PC-3 (cell line): ENCODE data around the gene ZNF462. TPM values are rescaled to one million over a fixed set of nuclear protein-coding genes. Genes with fewer than 3 reads are reported as not detected.

Source experiments
- ATAC-seq: fragments of 200-7000 bp; cut with Tn5 transposase; 2 replicates; pipeline ENCODE4 v1.9.1; 2020; ENCODE audit warnings: mild to moderate bottlenecking, moderate library complexity
- BruUV-seq: library from RNA; stranded (reverse); fragments of 400-500 nt; replicated peaks from 2 replicates; lab custom pipeline; 2021; lab: Mats Ljungman, UMichigan
- CTCF ChIA-PET: fragments of 300-600 bp; sonication (Branson Sonifier 250); formaldehyde crosslinking; loops from one replicate; lab custom pipeline; 2022; ENCODE audit warnings: antibody characterized with exemption; lab: Charles Lee
- POLR2A ChIA-PET: fragments of 300-600 bp; sonication (Branson Sonifier 250); formaldehyde crosslinking; loops from one replicate; lab custom pipeline; 2022; ENCODE audit warnings: antibody characterized with exemption; ENCODE audit not compliant: unreplicated experiment; lab: Charles Lee
- DNase-seq: peaks from one replicate; pipeline ENCODE4 v3.0.0-alpha.2; 2015
- H2AFZ ChIP-seq: fragments of 300-600 bp; sonication (generic); 2 replicates; pipeline ENCODE4 v1.6.0; 2016; ENCODE audit warnings: antibody characterized with exemption, low read length
- H3F3A ChIP-seq: fragments of 300-600 bp; sonication (generic); one replicate; pipeline ENCODE4 v1.6.0; 2017; ENCODE audit warnings: antibody characterized with exemption, low read length, control low read depth, mild to moderate bottlenecking; ENCODE audit not compliant: unreplicated experiment
- H3K27ac ChIP-seq: fragments of 300-600 bp; sonication (generic); 2 replicates; pipeline ENCODE4 v1.5.1; 2016; ENCODE audit warnings: mild to moderate bottlenecking, low read length
- H3K27me3 ChIP-seq: fragments of 300-600 bp; sonication (generic); 2 replicates; pipeline ENCODE4 v1.6.1; 2016; ENCODE audit warnings: low read length, mixed read lengths
- H3K36me3 ChIP-seq: fragments of 300-600 bp; sonication (generic); 2 replicates; pipeline ENCODE4 v1.6.1; 2016; ENCODE audit warnings: low read depth, mixed run types, low read length, mixed read lengths
- H3K4me1 ChIP-seq: fragments of 300-600 bp; sonication (generic); 2 replicates; pipeline ENCODE4 v1.5.1; 2016; ENCODE audit warnings: low read length; ENCODE audit not compliant: insufficient read depth
- H3K4me2 ChIP-seq: fragments of 300-600 bp; sonication (generic); 2 replicates; pipeline ENCODE4 v1.6.0; 2016; ENCODE audit warnings: low read length
- H3K4me3 ChIP-seq: fragments of 300-600 bp; sonication (generic); 2 replicates; pipeline ENCODE4 v1.5.1; 2016; ENCODE audit warnings: mild to moderate bottlenecking, low read length, mixed read lengths
- H3K79me2 ChIP-seq: fragments of 300-600 bp; sonication (generic); 2 replicates; pipeline ENCODE4 v1.6.1; 2017; ENCODE audit warnings: low read length, mixed read lengths
- H3K9ac ChIP-seq: fragments of 300-600 bp; sonication (generic); 2 replicates; pipeline ENCODE4 v1.6.0; 2016; ENCODE audit warnings: mild to moderate bottlenecking, low read length
- H3K9me2 ChIP-seq: fragments of 300-600 bp; sonication (generic); replicated peaks from 2 replicates; pipeline ENCODE4 v1.6.1; 2016; ENCODE audit warnings: mixed run types, low read length, mixed read lengths
- H3K9me3 ChIP-seq: fragments of 300-600 bp; sonication (generic); 2 replicates; pipeline ENCODE4 v1.6.1; 2016; ENCODE audit warnings: low read length, mixed read lengths
- H4K20me1 ChIP-seq: fragments of 300-600 bp; sonication (generic); 2 replicates; pipeline ENCODE4 v1.6.1; 2016; ENCODE audit warnings: low read length, mixed read lengths
- CTCF ChIP-seq: fragments of 300-600 bp; sonication (generic); conservative IDR thresholded peaks from 2 replicates; pipeline ENCODE4 v1.5.1; 2017; ENCODE audit warnings: antibody characterized with exemption, low read depth, mild to moderate bottlenecking, low read length
- EZH2 ChIP-seq: fragments of 300-600 bp; sonication (generic); IDR thresholded peaks from one replicate; pipeline ENCODE4 v1.6.1; 2017; ENCODE audit warnings: antibody characterized with exemption, mild to moderate bottlenecking, low read length; ENCODE audit not compliant: unreplicated experiment
- EZH2phosphoT487 ChIP-seq: fragments of 300-600 bp; sonication (generic); IDR thresholded peaks from 2 replicates; pipeline ENCODE4 v1.6.1; 2018; ENCODE audit warnings: mild to moderate bottlenecking, antibody characterized with exemption, low read length, borderline replicate concordance
- intact Hi-C: fragments of 100-400 bp; cut with micrococcal nuclease; formaldehyde crosslinking; loops from 2 replicates; pipeline ENCODE4 v1.9.0; 2023
- total RNA-seq: library from RNA; depleted of rRNA; stranded (reverse); fragments of >200 nt; gene quantifications from 2 replicates; pipeline ENCODE4 v1.2.3, GENCODE V29; 2014

Gene ZNF462
- total RNA-seq, 1 experiment from 2014 or later: 21.2 TPM

- no peak overlapping the region for H3K27ac ChIP-seq
- intact Hi-C loops: no loop called here
- H3K36me3 ChIP-seq: no peaks in the 10 kb centered on the region
- no peaks in the 10 kb centered on the region for H3K27me3 ChIP-seq
- H3K4me2 ChIP-seq: no peak overlapping the region
- ChIA-PET POLR2A (no interaction called here), CTCF (no interaction called here)
- H3K4me1 ChIP-seq: no peaks in the 10 kb centered on the region
- H4K20me1 ChIP-seq: no peaks in the 10 kb centered on the region
- no peaks in the 10 kb centered on the region for H3F3A ChIP-seq
- ATAC-seq (no peak), DNase-seq (no peak)
- H3K9me3 ChIP-seq: no peaks in the 10 kb centered on the region
- H3K79me2 ChIP-seq: no peaks in the 10 kb centered on the region
- no TSS peak for BruUV-seq
- no peaks in the 10 kb centered on the region for H3K9me2 ChIP-seq
- H2AFZ ChIP-seq: no peak overlapping the region
- no peak overlapping the region for H3K9ac ChIP-seq
- TF ChIP-seq EZH2phosphoT487 (no peak), CTCF (no peak), EZH2 (no peak)
- no peak overlapping the region for H3K4me3 ChIP-seq
These were observed 34.0 kb upstream of the ZNF462 start for GRCh38 chr9:106828965-106829364.

GRCh38 chr9:106829666-106830408, 33.1 kb upstream of the ZNF462 start:
- ChIA-PET CTCF (no interaction called here), POLR2A (no interaction called here)
- Histone ChIP-seq H2AFZ (no peak overlapping the region), H3K79me2 (no peaks in the 10 kb centered on the region), H3K9ac (no peak overlapping the region), H3K4me2 (no peak overlapping the region), H3K4me1 (no peaks in the 10 kb centered on the region), H3K36me3 (no peaks in the 10 kb centered on the region), H3K9me3 (no peaks in the 10 kb centered on the region), H3F3A (no peaks in the 10 kb centered on the region), H4K20me1 (no peaks in the 10 kb centered on the region), H3K27me3 (no peaks in the 10 kb centered on the region), H3K4me3 (no peak overlapping the region), H3K9me2 (no peaks in the 10 kb centered on the region), H3K27ac (no peak overlapping the region)
- no peak for TF ChIP-seq CTCF
- no peak for TF ChIP-seq EZH2phosphoT487
- TF ChIP-seq EZH2: no peak
- DNase-seq (no peak), ATAC-seq (no peak)
- no TSS peak for BruUV-seq
- intact Hi-C loops: no loop called here

DNA sequence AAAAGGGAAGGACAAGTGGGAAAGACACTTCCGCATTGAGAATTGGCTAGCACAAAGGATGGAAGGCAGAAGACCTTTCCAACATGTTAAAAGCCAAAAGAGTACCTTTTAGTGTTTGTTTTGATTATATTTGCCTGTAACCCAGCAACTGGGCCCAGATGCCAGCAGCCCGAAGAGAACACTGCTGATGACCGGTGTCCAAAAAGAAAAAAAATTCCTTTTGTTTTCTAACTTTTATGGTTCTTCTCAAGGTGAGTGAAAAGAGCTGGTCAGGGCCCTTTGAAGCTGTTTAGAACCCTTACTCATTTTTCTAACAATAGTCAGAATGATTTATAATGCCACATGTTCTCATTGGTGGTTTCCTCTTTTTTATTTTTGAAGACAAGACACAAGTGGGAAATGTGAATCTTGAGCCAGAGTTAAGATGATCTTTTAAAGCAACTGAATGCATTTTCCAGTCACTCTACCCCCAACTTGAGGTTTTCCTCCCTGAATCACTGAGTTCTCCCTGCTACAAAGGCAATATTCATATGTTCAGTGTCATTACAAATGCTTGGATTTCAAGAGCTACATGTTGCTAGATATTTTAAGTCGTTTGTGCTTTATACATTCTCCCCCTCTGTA, 32.3 kb upstream of the ZNF462 start:
- ATAC-seq: no peak
- H2AFZ ChIP-seq: no peak overlapping the region

More for the DNA sequence above, 32.3 kb upstream of the ZNF462 start:
- ChIA-PET POLR2A (no interaction called here), CTCF (no interaction called here)
- Histone ChIP-seq H3K4me2 (no peak overlapping the region), H3K27me3 (no peaks in the 10 kb centered on the region), H3K4me1 (no peaks in the 10 kb centered on the region), H3K36me3 (no peaks in the 10 kb centered on the region), H3F3A (no peaks in the 10 kb centered on the region), H3K79me2 (no peaks in the 10 kb centered on the region), H4K20me1 (no peaks in the 10 kb centered on the region), H3K4me3 (no peak overlapping the region), H3K9me2 (no peaks in the 10 kb centered on the region), H3K9ac (no peak overlapping the region), H3K9me3 (no peaks in the 10 kb centered on the region), H3K27ac (no peak overlapping the region)
- intact Hi-C loops: no loop called here
- no TSS peak for BruUV-seq
- TF ChIP-seq EZH2 (no peak), CTCF (no peak), EZH2phosphoT487 (no peak)
- no peak for DNase-seq
